Measurements from ENCODE around the gene NRXN3. TPM values are rescaled to one million over a fixed set of nuclear protein-coding genes. Genes with fewer than 3 reads are reported as not detected.

The NRXN3 gene
- total and polyA plus RNA-seq, 8 donors: 0.29 to 41.1 (median 9.1) TPM

DNA sequence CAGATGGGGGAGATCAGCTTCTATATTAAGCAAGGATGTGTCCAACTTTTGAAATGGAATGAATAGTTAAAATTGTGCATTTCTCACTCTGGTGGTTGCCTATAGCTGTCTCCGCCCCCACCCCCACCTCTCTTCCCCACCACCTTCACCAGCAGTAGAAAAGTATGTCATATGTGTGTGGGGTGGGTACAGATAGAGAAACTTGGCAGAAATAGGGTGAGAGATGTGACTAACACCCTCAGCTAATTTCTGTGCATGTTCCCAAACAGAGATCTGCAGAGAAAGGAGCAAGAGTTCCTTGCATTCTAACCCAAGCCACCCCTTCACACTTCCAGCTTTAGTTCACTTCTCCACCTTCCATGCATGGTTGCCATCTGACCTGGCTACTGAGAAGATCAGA, 980.1 kb downstream of the NRXN3 start:
- Histone ChIP-seq H3K9me3 (no peaks in the 10 kb centered on the region), H3K27ac (no peak overlapping the region), H3K4me3 (no peak overlapping the region), H3K36me3 (no peaks in the 10 kb centered on the region), H3K4me1 (no peaks in the 10 kb centered on the region), H3K27me3 (no peaks in the 10 kb centered on the region)
- WGBS, 5 donors: 75 to 92% (median 88%) methylated on average over 1 of the region's 1 CpG
- TF ChIP-seq POLR2AphosphoS5 (IDR thresholded peaks at IDR 0.05): no peak
- no peak for TF ChIP-seq CTCF (IDR thresholded peaks at IDR 0.05)
- no peak for TF ChIP-seq EP300 (IDR thresholded peaks at IDR 0.05)
- no peak for TF ChIP-seq POLR2A (IDR thresholded peaks at IDR 0.05)
- DNase-seq: no peak
- intact Hi-C loops (cut with DNase I; ENCODE audit: low total_unique reads): no loop called here

DNA sequence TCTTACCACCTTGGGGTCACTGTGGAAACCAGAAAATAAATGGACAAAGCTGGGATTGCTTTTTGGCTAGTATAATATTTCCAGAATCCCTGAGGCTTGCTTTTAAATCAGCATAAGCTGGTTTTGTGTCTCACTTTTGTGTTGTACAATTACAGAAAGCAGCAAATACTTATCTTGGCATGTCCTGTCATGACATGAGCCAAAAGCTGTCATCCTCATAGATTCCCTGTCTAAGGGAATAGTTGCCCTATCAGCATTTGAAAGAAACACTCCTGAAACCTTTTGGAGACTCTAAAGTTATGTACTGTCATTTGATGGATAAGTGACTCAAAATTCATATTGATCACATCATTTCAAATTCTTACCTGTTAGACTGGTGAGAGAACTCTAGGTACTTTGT, 987.2 kb downstream of the NRXN3 start:
- intact Hi-C loops (cut with DNase I; ENCODE audit: low total_unique reads): no loop called here
- H3K4me3 ChIP-seq: no peak overlapping the region

DNA sequence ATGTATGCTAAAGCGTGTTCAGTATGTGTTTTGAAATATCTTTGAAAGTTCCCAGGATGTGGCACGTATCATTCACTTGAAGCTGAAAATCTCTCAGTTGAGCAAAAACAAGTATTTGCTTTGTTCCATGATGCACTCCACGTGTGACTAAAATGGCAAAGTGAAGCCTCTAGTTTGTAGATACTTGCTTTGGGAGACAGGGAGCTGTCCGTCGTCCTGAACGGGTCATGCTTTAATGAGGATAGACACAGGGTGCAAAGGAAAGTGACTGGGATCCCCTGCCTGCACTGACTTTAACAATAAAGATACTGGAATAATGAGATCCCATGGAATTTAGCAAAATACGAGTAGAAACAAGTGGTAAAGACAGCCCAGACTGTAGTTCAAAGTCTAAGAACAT, 991.4 kb downstream of the NRXN3 start:
- H3K27ac ChIP-seq: no peak overlapping the region
- WGBS, 5 donors: 25 to 33% (median 29%) methylated on average over 7 of the region's 7 CpGs
- no peak overlapping the region for H3K4me3 ChIP-seq
- intact Hi-C loops (cut with DNase I; ENCODE audit: low total_unique reads): no loop called here
- no peaks in the 10 kb centered on the region for H3K36me3 ChIP-seq
- H3K27me3 ChIP-seq: no peaks in the 10 kb centered on the region
- no peaks in the 10 kb centered on the region for H3K9me3 ChIP-seq
- peak in 1 of 2 donors; percentile 72 for DNase-seq
- H3K4me1 ChIP-seq: no peaks in the 10 kb centered on the region
- TF ChIP-seq POLR2A (IDR thresholded peaks at IDR 0.05) (no peak), CTCF (IDR thresholded peaks at IDR 0.05) (no peak), POLR2AphosphoS5 (IDR thresholded peaks at IDR 0.05) (no peak), EP300 (IDR thresholded peaks at IDR 0.05) (no peak)

More for the DNA sequence above, 987.2 kb downstream of the NRXN3 start:
- DNase-seq: no peak
- Histone ChIP-seq H3K4me1 (no peaks in the 10 kb centered on the region), H3K9me3 (no peaks in the 10 kb centered on the region), H3K27me3 (no peaks in the 10 kb centered on the region), H3K27ac (no peak overlapping the region), H3K36me3 (no peaks in the 10 kb centered on the region)
- TF ChIP-seq POLR2A (IDR thresholded peaks at IDR 0.05): no peak
- no peak for TF ChIP-seq POLR2AphosphoS5 (IDR thresholded peaks at IDR 0.05)
- no peak for TF ChIP-seq CTCF (IDR thresholded peaks at IDR 0.05)

DNA sequence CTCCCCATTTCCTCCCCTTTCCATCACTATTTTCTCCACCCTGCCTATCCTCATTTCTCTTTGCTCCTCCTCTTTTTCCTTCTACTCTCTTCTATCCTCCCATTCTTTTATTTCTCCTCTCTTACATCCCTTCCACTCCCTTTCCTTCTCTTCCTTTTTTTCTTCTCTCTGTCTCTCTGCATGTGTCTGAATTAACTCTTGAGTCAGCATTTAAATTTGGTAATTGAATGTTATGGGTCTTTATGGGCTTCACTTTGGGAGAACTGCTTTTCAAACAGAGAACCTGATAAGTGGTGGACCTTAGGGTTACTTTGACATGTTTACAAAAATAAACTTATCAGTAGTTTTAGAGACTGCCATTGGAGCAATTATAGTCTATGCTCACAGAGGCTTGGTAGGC, 992.7 kb downstream of the NRXN3 start:
- Histone ChIP-seq H3K27ac (no peak overlapping the region), H3K27me3 (no peaks in the 10 kb centered on the region), H3K4me3 (no peak overlapping the region), H3K36me3 (no peaks in the 10 kb centered on the region), H3K4me1 (no peaks in the 10 kb centered on the region), H3K9me3 (no peaks in the 10 kb centered on the region)
- TF ChIP-seq EP300 (IDR thresholded peaks at IDR 0.05) (no peak), CTCF (IDR thresholded peaks at IDR 0.05) (no peak), POLR2AphosphoS5 (IDR thresholded peaks at IDR 0.05) (no peak), POLR2A (IDR thresholded peaks at IDR 0.05) (no peak)
- no peak for DNase-seq
- intact Hi-C loops (cut with DNase I; ENCODE audit: low total_unique reads): no loop called here

Data from stomach (tissue), 9 donors.